Dedifferentiated amniotic fluid mesenchymal stem cell (primary cell): Measurements from ENCODE around the gene ATP6V0A1.

Experiments used
- DNase-seq: peaks from one replicate; pipeline ENCODE4 v3.0.0-alpha.2; 2016; ENCODE audit errors: extremely low spot score

The ATP6V0A1 gene

GRCh38 chr17:42562388-42563142, 103.9 kb downstream of the ATP6V0A1 start:
- DNase-seq: no peak

DNA sequence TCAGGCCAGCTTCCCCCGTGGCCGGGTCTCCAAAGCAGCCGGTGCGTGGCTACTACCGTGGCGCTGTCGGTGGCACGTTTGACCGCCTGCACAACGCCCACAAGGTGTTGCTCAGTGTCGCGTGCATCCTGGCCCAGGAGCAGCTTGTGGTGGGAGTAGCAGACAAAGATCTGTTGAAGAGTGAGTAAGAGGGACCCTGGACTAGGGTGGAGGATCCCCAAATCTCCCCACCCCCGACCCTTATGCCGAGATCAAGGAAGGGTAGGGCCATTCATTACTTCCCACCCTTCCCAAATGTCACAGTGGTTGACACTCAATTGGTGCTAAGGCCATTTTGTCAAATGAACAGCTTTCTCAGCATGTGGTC, 104.4 kb downstream of the ATP6V0A1 start:
- no peak for DNase-seq

DNA sequence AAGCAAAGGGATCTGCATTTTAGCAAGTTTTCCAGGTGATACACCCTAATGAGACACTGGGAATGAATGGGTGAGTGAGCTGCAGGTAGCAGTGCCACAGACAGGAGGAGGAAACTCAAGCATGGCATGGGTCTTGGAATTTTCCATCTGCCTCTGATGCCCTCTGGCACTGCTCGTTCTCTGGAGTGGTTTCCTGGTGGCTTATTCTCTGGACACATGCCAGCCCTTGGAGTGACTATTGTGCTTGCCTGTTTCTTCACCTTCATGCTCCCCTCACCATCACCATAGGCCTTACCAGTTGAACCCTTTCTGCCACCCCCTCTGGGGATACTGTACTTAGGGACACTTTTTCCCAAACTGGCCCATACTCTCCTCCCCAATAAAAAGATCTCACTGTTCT, 104.9 kb downstream of the ATP6V0A1 start:
- no peak for DNase-seq

DNA sequence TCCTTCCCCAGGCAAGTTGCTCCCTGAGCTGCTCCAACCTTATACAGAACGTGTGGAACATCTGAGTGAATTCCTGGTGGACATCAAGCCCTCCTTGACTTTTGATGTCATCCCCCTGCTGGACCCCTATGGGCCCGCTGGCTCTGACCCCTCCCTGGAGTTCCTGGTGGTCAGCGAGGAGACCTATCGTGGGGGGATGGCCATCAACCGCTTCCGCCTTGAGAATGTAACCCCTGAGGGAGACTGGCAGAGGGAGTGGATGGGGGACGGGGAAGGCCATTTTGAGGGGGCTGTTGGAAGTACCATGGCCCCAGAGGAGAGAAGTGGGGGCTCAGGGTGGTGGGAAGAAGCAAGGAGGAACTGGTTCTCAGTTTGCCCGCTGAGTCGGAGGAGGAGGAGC, 105.3 kb downstream of the ATP6V0A1 start:
- DNase-seq: no peak

DNA sequence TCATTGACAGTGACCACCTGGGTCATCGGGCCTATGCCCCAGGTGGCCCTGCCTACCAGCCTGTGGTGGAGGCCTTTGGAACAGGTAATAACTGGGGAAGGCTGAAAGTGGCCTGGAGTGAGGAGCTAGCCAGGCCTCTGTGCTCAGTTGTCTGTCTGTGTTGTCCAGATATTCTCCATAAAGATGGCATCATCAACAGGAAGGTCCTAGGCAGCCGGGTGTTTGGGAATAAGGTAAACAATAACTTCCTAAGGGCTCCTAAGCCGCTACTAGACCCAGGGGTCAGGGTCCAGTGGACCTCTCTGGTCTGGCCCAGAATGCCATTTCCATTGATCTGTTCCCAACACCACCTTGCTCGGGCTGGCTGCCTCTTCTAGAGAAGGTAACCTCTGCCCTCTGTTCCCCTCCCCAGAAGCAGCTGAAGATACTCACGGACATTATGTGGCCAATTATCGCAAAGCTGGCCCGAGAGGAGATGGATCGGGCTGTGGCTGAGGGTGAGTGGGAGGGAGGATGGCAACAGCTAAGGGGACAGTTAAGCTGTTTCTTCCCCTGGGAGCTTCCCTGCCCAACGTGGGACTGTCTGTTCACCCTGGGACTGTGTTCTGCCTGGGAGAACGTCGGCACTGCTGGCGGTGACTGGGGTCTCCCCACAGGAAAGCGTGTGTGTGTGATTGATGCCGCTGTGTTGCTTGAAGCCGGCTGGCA, 106.3 kb downstream of the ATP6V0A1 start:
- no peak for DNase-seq

DNA sequence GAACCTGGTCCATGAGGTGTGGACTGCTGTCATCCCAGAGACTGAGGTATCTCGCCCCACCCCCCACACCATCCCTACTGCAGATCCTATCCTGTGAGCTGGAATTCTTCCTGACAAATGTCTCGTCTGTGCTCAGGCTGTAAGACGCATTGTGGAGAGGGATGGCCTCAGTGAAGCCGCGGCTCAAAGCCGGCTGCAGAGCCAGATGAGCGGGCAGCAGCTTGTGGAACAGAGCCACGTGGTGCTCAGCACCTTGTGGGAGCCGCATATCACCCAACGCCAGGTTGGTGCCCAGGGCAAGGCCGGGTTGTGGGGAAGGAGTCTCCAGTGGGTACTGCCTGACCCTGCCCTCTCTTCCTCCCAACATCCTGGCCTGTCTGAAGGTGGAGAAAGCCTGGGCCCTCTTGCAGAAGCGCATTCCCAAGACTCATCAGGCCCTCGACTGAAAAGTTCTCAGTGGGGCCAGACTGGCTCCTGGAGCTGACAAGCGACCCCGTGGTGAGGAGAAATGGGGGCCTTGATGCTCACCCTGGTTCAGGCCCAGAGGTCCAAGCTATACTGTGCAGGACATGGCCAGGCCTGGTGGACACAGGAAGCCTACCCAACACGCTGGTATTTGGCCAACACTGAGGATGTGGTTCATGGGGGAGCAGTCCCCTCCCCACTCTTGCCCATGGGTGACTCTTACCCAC, 107.0 kb downstream of the ATP6V0A1 start:
- DNase-seq: no peak

GRCh38 chr17:42566215-42566882, 107.7 kb downstream of the ATP6V0A1 start:
- DNase-seq: no peak

DNA sequence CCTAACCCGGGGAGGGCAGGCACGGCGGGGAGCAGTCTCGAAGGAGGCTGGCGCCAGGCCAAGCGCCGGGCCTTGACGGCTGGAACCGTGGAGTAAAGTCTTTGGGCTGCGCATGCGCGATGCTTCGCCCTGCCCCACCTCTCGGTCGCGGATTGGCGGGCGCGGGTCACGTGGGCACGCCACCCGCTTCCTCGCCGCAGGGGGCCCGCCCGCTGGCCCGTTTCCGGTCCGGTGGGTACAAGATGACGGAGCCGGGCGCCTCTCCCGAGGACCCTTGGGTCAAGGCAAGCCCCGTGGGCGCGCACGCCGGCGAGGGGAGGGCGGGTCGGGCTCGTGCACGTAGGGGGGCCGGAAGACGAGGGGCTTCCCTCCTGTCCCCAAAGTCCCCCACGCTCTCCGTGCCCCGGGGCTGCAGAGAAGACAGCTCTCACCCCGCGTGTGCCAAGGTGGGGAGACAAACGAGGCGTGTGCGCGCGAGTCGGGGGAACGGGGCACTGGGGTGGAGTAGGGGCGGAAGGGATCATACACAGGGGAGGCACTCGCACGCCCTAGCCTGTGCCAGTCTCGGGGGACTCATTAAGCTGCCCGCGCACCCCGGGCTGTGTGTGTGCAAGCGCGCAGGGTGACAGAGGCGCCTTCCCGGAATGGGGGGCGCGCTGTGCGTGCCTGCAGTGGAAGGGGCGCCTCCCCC, 108.3 kb downstream of the ATP6V0A1 start, which contains the start of gene MLX:
TSS of gene MLX (plus strand) at position 218 of the 691 bp plus-strand sequence. CDS start at position 243, 25 bp downstream.
- peak; percentile 88 for DNase-seq

DNA sequence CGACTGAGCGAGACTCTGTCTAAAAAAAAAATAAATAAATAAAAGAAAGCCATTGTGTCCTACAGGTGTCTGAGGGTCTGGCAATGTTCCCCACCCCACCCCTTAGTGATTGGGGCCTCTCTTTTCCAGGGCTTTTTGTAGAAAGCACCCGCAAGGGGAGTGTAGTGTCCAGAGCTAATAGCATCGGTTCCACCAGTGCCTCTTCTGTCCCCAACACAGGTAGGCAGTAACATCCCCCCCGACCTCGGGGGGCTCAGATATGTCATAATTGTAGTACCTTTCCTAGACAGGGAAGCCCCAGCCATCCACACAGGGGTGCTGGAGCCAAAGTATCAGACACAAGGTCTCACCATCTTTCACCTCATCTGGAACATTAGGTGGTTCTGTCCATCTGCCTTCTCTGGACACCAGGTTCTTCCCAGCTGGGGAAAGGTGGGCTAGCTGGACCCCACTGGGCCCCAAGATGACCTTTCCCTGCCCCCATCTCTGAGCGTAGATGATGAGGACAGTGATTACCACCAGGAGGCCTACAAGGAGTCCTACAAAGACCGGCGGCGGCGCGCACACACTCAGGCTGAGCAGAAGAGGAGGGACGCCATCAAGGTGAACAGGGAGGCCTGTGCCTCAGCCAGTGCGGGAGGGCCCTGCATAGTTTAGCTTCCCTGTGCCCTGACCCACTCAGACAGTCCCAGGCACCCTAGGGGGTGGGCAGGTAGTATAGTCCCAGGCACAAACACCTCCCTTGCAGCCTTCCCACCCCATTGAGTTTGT, 109.8 kb downstream of the ATP6V0A1 start:
- DNase-seq: no peak

DNA sequence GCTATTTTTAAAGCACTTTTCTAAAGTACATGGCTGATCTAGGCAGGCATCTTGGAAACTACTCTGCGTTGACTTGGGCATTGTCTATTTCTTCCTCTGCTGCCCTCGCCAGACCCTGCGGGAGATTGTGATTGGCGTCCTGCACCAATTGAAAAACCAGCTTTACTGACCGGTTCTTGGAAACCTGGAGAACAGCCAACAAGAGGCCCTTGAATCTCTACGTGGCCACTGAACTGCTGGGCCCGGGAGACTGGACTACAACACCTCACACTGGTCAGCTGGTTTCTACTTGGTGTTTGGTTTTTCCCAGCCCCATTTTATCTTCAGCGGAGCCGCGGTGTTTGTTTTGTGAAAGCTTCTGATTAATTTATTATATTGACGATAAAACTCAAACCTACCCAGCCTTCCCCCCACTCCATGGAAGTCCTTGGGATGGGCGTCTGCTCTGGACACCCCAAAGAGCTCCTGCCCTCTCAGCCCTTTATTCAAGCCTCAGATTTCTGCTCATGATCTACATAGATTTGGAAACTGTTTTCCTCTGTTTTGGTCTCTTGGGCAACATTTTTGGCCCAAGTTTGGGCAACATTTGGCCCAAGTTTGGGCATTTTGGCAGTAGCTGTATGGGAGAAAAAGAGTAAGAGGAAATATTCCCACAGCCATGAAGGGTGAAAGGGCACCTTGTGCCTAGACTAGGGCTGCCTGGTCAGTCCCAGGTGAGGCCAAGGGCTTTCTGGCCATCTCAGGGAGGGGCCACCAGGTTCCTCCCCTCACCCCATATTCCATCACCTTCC, 113.0 kb downstream of the ATP6V0A1 start:
- DNase-seq: no peak
